Measurements from ENCODE around the gene NINJ1. TPM values are rescaled to one million over a fixed set of nuclear protein-coding genes. Genes with fewer than 3 reads are reported as not detected.

NINJ1 gene
- total and polyA plus RNA-seq, 2 donors (not counting 1 experiment from before 2014, with no cell fraction given): 7.2 to 59.9 TPM

GRCh38 chr9:93155716-93156474 lies 21.8 kb upstream of the NINJ1 start:
- Histone ChIP-seq H3K9ac (ENCODE audit: insufficient read depth, low read length) (no peak overlapping the region), H3K27ac (ENCODE audit: insufficient read depth, low read length) (no peak overlapping the region), H3K4me1 (ENCODE audit: control insufficient read depth, extremely low read depth, insufficient read depth, low read length) (no peaks in the 10 kb centered on the region), H3K36me3 (ENCODE audit: control insufficient read depth, insufficient read depth, low read length) (no peaks in the 10 kb centered on the region), H3K4me2 (ENCODE audit: extremely low read depth, insufficient read depth, low read length) (no peak overlapping the region), H4K20me1 (ENCODE audit: control insufficient read depth, extremely low read depth, insufficient read depth, low read length) (no peaks in the 10 kb centered on the region), H3K4me3 (replicated peaks in 1 of 4; ENCODE audit: control extremely low read depth in 1 of 4, insufficient read depth in 1 of 4, low read depth in 3 of 4, low read length in 4 of 4) (no peak overlapping the region), H3K79me2 (ENCODE audit: control insufficient read depth, insufficient read depth, low read length) (no peaks in the 10 kb centered on the region), H3K9me3 (ENCODE audit: control insufficient read depth, insufficient read depth, low read depth, low read length) (no peaks in the 10 kb centered on the region), H2AFZ (ENCODE audit: low read length) (no peak overlapping the region), H3K27me3 (ENCODE audit: control insufficient read depth, insufficient read depth, low read length) (no peaks in the 10 kb centered on the region)
- DNase-seq (ENCODE audit: low read depth in 2 of 2): no peak
- no peak for TF ChIP-seq EZH2 (IDR thresholded peaks at IDR 0.05; ENCODE audit: low read length, missing control alignments)

- no peaks in the 10 kb centered on the region for H3K79me2 ChIP-seq (ENCODE audit: control insufficient read depth, insufficient read depth, low read length)
- H4K20me1 ChIP-seq (ENCODE audit: control insufficient read depth, extremely low read depth, insufficient read depth, low read length): no peaks in the 10 kb centered on the region
- H3K9me3 ChIP-seq (ENCODE audit: control insufficient read depth, insufficient read depth, low read depth, low read length): no peaks in the 10 kb centered on the region
- H3K4me1 ChIP-seq (ENCODE audit: control insufficient read depth, extremely low read depth, insufficient read depth, low read length): no peaks in the 10 kb centered on the region
- no peak overlapping the region for H2AFZ ChIP-seq (ENCODE audit: low read length)
- DNase-seq (ENCODE audit: low read depth in 2 of 2): no peak
- TF ChIP-seq EZH2 (IDR thresholded peaks at IDR 0.05; ENCODE audit: low read length, missing control alignments) (no peak), CTCF (conservative IDR thresholded peaks at IDR 0.05 in 1 of 2, IDR thresholded peaks at IDR 0.05 in 1 of 2; ENCODE audit: low read depth in 1 of 2, low read length in 2 of 2) (peak; percentile 51 to 63)
- no peaks in the 10 kb centered on the region for H3K36me3 ChIP-seq (ENCODE audit: control insufficient read depth, insufficient read depth, low read length)
- no peak overlapping the region for H3K4me2 ChIP-seq (ENCODE audit: extremely low read depth, insufficient read depth, low read length)
- no peak overlapping the region for H3K9ac ChIP-seq (ENCODE audit: insufficient read depth, low read length)
- no peaks in the 10 kb centered on the region for H3K27me3 ChIP-seq (ENCODE audit: control insufficient read depth, insufficient read depth, low read length)
- H3K27ac ChIP-seq (ENCODE audit: insufficient read depth, low read length): no peak overlapping the region
- no peak overlapping the region for H3K4me3 ChIP-seq (replicated peaks in 1 of 4; ENCODE audit: control extremely low read depth in 1 of 4, insufficient read depth in 1 of 4, low read depth in 3 of 4, low read length in 4 of 4)
Measured at GRCh38 chr9:93154293-93154903, 20.3 kb upstream of the NINJ1 start.

- H3K4me2 ChIP-seq (ENCODE audit: extremely low read depth, insufficient read depth, low read length): no peak overlapping the region
- H2AFZ ChIP-seq (ENCODE audit: low read length): no peak overlapping the region
- H4K20me1 ChIP-seq (ENCODE audit: control insufficient read depth, extremely low read depth, insufficient read depth, low read length): no peaks in the 10 kb centered on the region
- no peak for DNase-seq (ENCODE audit: low read depth in 2 of 2)
- no peaks in the 10 kb centered on the region for H3K79me2 ChIP-seq (ENCODE audit: control insufficient read depth, insufficient read depth, low read length)
- TF ChIP-seq CTCF (conservative IDR thresholded peaks at IDR 0.05 in 1 of 2, IDR thresholded peaks at IDR 0.05 in 1 of 2; ENCODE audit: low read depth in 1 of 2, low read length in 2 of 2): no peak
- no peak for TF ChIP-seq EZH2 (IDR thresholded peaks at IDR 0.05; ENCODE audit: low read length, missing control alignments)
- no peaks in the 10 kb centered on the region for H3K9me3 ChIP-seq (ENCODE audit: control insufficient read depth, insufficient read depth, low read depth, low read length)
- H3K4me1 ChIP-seq (ENCODE audit: control insufficient read depth, extremely low read depth, insufficient read depth, low read length): no peaks in the 10 kb centered on the region
- H3K27ac ChIP-seq (ENCODE audit: insufficient read depth, low read length): no peak overlapping the region
- no peak overlapping the region for H3K4me3 ChIP-seq (replicated peaks in 1 of 4; ENCODE audit: control extremely low read depth in 1 of 4, insufficient read depth in 1 of 4, low read depth in 3 of 4, low read length in 4 of 4)
- no peak overlapping the region for H3K9ac ChIP-seq (ENCODE audit: insufficient read depth, low read length)
- H3K27me3 ChIP-seq (ENCODE audit: control insufficient read depth, insufficient read depth, low read length): no peaks in the 10 kb centered on the region
- no peaks in the 10 kb centered on the region for H3K36me3 ChIP-seq (ENCODE audit: control insufficient read depth, insufficient read depth, low read length)
Measured at GRCh38 chr9:93151097-93151784, 17.2 kb upstream of the NINJ1 start.
